ENCODE measurements around the gene CSK.

The CSK gene

DNA sequence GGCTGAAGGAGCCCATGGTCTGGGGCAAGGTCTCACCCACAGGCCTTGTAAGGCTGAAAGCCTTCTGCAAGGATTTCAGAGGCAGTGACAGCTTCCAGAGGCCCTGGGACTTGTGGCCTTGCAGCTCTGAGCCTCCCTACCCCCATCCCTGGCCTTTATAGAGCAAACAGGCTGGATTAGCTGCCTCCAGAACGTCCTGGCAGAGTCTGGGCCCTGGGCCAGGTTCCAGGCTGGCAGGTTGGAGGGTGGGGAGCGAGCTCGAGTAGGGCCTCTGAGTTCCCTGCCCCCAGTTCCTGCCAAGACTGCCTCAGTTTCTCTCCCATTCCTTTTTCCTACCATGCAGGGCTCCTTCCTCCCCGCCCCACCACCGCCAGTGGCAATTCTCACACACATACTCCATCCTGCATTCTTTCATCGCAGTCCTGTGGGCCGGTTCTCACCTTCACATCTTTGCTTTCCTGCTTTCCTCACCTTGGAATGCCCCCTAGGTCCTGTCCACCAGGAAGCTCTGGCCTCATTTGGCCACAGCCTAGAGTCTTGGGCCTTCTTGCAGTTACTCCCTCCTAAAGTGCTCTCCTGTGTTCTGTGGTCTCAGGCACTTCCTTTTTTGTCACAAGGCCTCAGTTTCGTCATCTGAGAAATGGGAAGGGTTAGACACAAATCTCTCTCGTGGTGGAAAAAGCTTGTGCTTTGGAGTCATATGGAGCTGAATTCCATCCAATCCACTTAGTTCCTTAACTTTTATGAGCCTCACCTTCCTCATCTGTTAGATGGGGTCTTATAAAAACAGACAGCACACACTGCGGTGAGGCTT lies 33.4 kb downstream of the CSK start:
- TF ChIP-seq, protein P1, sequence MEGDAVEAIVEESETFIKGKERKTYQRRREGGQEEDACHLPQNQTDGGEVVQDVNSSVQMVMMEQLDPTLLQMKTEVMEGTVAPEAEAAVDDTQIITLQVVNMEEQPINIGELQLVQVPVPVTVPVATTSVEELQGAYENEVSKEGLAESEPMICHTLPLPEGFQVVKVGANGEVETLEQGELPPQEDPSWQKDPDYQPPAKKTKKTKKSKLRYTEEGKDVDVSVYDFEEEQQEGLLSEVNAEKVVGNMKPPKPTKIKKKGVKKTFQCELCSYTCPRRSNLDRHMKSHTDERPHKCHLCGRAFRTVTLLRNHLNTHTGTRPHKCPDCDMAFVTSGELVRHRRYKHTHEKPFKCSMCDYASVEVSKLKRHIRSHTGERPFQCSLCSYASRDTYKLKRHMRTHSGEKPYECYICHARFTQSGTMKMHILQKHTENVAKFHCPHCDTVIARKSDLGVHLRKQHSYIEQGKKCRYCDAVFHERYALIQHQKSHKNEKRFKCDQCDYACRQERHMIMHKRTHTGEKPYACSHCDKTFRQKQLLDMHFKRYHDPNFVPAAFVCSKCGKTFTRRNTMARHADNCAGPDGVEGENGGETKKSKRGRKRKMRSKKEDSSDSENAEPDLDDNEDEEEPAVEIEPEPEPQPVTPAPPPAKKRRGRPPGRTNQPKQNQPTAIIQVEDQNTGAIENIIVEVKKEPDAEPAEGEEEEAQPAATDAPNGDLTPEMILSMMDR (IDR thresholded peaks at IDR 0.05): no peak

DNA sequence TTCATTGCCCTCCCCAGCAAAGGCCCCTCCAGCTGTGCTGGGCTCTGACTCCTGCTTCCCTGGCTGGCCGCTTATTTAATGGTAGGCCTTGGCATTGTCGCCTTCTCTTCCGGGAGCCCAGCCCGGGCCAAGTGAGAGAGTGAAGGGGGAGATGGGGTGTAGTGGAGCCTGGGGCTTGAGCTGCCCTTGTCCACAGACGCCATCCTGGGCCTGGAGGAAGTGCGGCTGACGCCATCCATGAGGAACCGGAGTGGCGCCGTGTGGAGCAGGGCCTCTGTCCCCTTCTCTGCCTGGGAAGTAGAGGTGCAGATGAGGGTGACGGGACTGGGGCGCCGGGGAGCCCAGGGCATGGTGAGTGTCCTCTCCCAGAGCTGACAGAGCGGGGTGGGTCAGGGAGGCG lies 34.1 kb downstream of the CSK start:
- TF ChIP-seq, protein P1 (IDR thresholded peaks at IDR 0.05): no peak

DNA sequence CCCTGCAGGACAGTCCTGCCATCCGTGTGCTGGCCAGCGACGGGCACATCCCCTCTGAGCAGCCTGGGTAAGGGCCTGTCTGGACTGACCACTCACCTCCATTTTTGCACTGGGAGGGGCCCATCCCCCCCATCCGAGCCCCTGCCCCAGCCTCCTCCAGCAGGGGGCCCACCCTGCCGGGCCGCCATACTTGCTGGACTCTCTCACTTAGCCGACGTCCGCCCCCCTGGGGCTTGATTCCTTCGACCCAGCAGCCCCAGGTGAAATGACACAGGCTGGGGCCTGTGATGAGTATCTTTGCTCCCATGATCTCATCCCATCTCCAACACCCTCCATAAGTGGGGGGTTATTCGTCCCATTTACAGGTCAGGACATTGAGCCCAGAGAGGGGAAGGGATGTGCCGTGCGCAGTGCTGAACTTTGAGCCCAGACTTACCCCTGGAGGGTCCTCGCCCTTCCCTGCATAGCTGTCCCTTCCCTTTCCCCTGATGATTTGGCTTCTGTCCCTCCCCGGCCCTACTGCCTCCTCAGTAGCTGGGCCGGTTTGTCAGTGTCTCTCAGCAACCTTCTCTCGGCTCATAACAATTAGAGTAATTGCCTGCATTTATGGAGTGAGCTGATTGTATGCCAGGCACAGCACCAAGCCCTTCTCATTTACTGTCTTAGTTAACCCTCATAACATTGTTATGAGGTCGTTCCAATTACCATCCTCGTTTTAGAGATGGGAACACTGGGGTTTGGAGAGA lies 34.9 kb downstream of the CSK start:
- TF ChIP-seq, protein P1 (IDR thresholded peaks at IDR 0.05): no peak

DNA sequence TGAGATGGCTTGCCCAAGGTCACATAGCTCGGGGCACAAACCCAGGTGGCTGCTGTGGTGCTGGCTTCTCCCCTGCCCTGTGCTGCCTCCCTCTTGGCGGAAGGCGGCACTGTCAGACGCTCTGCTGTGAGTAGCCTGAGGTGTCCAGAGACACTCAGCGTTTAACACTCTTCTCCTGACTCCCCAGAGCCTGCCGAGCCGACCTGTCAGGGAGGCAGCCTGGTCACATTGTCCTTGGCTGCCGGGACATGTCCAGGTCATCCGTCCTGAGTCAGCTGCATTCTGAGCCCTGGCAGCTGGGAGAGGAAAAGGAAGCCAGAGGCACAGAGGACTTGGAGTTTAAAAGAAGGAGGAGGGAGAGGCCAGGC lies 35.5 kb downstream of the CSK start:
- TF ChIP-seq, protein P1 (IDR thresholded peaks at IDR 0.05): no peak; the same call in 1 of the 2 replicates

DNA sequence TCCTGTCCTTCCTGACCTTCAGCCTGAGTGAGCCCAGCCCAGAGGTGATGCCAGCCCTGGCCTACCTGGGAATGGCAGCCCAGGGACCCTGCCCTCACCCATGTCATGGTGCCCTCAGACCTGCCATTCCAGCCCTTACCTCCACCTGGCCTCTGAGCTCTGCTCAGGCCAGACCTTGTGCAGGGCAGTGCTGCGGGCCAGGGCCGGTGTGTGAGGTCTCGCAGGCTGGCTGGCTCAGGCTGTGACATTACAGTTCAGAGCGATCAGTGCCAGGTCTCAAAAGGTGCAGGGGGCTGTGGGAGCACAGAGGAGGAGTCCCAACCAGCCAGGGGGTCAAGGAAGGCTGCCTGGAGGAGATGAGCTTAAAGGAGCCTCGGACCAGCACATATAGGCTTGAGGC lies 38.2 kb downstream of the CSK start:
- TF ChIP-seq, protein P1 (IDR thresholded peaks at IDR 0.05): no peak

DNA sequence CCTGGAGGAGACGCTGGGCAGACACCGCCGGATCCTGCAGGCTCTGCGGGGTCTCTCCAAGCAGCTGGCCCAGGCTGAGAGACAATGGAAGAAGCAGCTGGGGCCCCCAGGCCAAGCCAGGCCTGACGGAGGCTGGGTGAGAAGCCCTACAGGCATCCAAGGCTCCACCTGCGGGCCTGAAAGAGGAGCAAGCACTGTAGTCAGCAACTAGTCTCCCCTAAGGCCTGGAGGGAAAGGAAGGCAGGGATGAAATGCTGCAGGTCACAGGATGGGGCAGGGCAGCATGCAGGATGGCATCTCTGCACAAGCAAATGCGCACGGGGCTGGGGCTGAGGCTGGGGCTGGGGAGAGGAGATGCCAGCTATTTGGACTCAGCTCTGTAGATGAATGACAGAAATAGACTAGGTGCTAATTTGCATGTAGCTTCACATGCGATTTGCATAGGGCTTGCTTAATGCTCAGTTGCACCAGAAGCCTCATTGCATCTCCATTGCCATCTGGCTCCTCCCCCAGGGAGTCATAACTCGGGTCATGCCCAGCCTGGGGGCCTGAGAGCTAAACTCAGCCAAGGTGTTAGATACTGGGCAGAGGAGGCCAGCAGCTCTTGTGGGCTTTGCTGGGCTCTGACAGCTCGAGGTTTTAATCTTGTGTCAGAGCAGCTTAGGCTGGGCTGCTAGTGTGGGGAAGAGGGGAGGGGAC lies 39.4 kb downstream of the CSK start:
- TF ChIP-seq, protein P1 (IDR thresholded peaks at IDR 0.05): no peak

DNA sequence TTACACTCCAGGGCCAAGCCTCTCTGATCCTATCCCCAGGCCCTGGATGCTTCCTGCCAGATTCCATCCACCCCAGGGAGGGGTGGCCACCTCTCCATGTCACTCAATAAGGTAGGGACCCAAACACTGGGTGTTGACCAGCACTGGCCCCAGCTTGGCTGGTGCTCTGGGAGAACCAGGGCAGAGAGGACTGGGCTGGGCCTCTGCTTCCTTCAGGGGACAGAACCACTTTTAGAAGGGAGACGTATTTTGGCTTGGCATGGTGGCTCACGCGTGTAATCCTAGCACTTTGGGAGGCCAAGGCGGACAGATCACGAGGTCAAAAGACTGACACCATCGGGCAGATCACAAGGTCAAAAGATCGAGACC lies 39.9 kb downstream of the CSK start:
- TF ChIP-seq, protein P1 (IDR thresholded peaks at IDR 0.05): no peak
